T-helper 9 cell (primary cell): Measurements from ENCODE around the gene PRKD3.
A peak's percentile ranks its signal among the peaks of the same experiment; 100 is the strongest.

Source experiments
- DNase-seq: peaks from one replicate; pipeline ENCODE4 v3.0.0-alpha.2; 2020

The PRKD3 gene

DNA sequence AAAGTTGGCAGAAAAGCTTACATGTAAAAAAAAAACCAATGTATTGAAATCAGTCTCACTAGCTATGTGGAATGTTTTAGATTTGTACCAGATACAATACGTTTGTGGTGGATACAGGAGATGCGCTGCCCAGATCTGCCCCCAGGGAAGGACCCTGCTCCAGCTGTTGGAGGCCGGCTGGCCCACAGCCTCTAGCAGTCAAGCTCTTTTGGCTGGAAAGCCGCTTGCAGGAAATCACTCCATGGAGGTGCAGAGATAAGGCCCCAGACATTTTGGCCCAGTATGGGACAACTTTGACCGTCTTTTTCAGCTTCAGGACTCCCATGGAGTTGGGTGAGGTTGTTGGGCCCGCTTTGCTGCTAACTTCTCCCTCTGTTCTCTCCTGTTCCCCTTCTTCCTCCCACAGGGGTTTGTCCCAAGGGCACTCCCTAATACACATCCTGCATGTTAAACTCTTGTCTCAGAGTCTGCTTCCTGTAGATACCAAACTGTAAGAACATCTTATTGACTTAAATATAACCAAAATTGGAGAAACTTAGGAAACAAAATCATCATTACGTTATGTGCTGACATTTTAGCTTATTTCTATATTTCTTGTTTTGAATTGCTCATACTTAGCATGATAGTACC is 18.1 kb upstream of the PRKD3 start:
- DNase-seq: no peak

DNA sequence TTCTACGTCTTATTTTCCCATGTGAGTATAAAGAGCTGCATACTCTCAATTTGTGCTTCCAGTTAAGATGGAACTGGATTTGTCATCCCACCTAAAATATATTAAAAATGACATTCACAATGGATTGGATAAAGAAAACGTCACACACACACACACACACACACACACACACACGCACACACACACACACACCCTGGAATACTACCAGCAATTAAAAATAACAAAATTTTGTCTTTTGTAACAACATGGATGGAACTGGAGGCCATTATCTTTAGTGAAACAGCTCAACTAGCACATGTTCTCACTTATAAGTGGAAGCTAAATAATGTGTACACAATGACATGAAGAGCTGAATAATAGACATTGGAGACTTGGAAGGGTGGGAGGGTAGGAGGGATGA is 16.0 kb upstream of the PRKD3 start:
- DNase-seq: no peak

DNA sequence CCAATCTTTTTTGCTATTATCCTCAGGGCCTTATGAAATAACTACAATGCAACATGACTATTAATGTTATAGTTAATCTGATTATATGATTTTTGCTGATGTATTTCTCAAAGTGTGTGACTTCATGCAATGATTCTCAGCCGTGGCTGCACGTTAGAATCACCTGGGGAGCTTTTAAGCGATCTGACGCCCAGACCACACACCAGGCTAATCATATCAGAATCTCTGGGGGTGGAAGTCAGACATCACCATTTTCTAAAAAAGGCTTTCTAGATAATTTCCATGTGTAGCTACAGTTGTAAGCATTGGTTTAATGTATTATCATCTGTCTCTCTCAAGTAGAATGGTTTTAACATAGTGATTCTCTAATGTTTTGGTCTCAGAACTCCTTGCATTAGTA is 14.3 kb upstream of the PRKD3 start:
- no peak for DNase-seq

DNA sequence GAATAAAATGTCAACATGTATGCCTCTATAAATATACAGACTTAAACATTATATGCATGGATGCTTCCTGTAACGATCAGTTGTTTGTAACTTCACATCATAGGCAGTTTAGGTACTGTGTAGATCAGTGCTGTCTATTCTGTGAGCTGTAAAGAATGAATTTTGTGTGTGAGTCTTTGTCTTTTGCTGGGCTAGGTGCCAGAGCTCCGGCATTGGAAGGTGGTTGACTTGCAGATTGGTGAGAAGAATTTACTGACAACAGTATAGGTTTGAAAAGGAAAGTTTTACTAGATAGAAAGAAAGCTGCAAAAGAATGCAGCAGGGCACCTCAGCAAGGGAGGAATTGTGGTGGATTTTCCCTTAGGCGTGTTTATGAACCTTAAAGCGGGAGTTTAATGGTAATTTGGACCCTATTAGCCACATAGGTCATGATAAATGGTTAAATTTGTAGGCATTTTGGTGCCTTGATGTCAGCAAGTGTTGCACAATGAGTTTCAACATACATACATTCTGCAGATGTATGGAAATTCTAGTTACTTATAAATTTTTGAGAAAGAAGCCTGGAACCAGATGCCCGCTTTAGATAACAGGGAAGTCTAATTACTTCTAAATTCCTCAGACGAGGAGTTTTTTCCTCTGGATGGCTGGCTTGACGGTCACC is 13.1 kb upstream of the PRKD3 start:
- no peak for DNase-seq

DNA sequence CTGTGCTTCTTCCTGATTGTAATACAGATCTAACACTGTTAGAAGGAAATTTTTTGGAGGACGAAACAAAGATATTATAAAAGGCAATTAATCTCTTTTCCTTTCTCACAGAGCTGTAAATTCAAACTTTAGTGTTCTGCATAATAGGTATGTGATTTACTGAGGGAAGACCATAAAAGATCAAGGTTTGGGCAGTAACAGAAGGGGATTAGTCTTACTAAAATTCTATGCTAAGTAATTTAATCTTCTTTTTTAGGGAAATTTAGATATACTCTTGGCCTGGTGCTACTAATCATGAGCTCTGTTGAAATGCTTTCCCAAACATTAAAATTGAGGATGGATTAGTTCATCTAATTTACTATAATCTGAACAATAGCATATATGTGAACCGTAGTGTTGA is 11.0 kb upstream of the PRKD3 start:
- DNase-seq: no peak

DNA sequence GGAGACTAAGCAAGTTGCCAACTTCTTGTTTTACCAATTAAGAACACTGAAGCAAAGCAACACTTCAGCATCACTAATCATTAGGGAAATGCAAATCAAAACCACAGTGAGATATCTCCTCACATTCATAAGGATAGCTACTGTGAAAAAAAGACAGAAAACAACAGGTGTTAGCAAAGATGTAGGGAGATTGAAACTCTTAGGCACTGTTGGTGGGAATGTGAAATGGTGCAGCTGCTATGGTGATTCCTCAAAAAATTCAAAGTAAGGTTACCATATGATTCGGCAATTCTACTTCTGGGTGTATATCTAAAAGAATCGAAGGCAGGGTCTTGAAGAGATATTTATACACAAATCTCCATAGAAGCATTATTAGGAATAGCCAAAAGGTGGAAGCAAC is 8.6 kb upstream of the PRKD3 start:
- no peak for DNase-seq

DNA sequence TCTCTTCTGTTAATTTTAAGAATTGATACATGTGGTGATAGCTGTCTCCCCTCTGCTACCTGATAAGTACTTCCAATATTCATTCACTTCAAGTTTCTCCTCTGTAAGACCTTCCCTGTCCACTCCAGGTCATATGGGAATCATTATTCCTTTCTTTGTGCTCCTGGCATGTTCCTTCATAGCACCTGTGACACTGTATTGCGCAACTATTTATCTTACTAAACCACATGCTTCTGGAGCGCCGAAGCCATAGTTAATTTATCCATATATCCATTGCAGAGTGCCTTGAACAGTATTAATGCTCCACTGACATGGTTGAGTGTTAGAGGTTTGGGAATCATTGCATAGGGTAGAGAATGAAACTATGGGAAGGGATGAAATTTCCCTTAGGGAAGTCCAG is 7.9 kb upstream of the PRKD3 start:
- no peak for DNase-seq

DNA sequence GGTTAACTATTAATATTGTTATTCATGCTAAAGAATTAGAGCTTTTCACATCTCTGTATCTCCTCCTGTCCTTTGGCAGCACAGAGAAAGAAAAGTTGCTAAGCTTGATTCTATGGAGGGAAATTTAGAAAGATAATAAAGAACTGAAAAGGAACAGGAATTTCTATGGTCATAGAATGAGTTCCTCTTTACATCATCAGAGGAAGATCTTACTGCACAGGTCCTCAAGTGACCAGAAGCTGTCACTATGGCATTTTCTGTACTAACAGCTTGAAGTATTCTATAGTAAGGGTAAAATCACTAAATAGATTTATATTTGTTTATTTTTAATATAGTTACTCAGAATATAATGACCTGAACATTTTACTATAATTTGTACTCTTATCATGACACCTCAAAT is 6.0 kb upstream of the PRKD3 start:
- DNase-seq: no peak

DNA sequence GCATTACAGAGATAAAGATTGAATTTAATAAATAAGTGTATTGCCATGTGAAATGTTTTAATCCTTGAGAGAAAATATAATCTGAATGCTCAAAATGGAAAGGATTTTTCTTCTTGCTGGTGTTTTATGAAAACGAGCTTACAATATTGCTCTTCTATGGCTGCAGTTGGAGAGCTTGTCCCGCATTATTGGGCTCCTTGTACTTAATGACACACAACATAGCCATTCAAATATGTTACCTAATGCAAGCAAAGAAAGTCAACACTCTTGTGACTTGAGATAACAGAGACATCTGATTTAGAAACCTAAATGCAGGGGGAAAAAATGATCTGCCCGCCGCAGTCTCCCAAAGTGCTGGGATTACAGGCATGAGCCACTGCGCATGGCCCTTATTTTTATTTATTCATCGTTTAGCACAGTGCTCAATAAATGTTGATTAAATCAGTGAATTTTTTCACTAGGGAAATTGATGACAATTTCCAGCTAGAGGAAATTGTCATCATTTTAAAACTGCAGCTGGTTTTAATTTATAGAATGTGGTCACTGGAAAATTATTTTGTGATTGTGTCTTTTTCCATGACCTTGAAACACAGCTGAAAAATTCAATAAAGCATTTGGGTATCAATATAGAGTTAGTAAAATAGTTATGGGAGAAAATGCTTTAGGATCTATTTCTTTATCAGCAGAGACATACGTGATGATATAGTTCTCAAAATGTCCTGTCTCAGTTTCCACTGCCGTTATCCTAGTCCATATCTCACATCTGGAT is 2.4 kb upstream of the PRKD3 start:
- no peak for DNase-seq

DNA sequence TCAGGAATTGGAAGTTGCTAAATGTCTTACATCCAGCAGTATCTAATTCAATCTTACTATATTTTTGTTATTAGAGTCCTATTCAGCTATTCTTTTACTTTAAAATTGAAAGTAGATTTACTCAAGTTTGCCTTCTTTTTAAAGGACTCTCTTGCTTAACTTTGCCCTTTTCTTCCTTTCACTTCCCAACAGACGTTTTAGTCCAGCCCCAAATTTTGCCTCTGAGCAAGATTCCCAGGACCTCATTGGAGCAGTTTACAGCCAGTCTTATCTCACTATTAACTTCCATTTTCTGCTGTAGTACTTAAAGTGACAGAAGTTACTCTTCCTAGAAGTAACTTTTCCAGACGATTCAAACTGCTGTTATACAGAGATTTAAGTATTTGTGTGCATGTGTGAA is 1.7 kb upstream of the PRKD3 start:
- no peak for DNase-seq

DNA sequence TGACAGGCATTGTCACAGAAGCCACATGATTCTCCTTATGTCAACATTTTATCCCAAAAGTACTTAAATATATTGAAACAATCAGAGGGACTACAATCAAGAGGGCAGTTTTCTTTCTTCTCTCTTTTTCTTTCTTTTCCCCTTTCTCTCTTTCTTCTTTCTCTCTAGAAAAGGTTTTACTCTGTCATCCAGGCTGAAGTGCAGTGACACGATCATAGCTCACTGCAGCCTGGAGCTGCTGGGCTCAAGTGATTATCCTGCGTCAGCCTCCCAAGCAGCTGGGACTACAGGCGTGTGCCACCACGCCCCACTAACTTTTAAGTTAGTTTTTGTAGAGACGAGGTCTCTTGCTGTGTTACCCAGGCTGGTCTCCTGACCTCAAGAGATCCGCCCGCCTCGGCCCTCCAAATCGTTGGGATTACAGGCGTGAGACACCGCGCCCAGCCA is 1.0 kb upstream of the PRKD3 start:
- no peak for DNase-seq

DNA sequence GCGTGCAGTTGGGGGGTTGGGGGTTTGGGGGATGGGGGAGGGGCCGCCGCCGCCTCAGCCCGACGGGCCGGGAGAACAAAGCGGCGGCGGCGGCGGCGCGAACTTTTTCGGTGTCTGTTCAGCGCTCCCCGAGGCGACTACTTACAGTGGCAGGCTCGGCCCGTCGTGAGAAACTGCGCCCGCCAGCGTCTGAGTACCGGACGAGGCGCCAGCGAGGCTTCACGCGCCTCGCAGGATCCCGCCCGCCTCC is 172 bp downstream of the PRKD3 start:
- peak; percentile 59 for DNase-seq

DNA sequence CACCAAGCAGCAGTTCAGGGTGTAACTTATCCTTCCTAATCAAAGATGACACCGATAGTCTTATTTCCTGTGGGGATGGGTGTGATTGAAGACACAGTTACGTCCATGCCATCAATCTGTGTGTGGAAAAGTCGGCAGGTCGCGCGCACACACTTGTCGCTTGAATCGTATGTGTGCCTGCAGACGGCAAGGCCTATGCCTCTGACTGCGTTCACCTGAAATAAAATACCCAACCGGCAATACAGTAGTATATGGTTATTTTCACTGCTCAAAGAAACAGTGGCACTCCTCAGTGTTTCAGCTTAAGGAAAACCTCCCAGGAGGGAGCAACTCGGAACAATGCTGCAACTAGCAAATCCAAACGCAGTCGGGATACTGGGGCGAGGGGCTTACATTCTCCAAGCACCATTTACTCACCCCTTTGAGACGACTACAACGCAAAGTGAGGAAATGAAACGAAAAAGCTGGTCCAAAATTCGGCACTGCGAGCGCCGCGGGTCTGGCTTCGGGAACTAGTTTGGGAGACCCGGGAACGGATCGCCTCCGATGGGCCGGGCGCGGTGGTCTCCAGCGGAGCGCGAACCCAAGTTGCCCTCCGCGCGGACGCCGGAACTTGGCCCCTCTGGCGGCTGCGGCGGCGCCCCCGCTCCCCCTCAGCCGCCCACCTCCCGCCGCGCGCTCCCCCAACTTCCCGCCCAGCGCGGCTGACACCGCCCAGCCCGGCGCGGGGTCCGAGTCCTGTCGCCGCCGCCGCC is 675 bp downstream of the PRKD3 start:
- peak; percentile 20 for DNase-seq

DNA sequence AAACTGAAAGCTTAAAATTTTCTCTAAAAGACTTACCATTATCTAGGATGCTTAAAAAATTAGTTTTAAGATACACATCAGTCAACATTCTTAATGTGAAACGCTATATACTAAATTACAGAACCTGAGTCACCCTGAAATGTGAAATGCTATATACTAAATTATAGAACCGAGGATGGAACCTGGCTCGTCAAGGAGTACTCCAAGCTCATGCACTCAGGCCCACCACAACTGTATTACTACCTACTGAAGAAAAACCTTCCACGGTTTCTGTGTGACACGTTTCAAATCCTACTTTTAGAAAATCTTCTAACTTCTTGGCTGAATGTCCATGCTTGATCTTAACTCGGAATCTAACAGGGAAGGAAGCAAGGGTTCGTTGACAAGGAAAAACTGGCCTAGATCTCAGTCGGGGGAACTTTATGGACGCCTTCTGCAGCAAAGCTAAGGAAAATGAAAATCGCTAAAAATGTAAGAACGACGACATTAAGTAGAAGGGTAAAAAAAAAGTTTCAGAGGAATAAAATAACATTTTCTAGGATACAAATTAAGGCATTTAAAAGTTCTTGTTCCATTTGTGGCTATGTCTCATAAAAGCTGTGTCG is 1.4 kb downstream of the PRKD3 start:
- no peak for DNase-seq

DNA sequence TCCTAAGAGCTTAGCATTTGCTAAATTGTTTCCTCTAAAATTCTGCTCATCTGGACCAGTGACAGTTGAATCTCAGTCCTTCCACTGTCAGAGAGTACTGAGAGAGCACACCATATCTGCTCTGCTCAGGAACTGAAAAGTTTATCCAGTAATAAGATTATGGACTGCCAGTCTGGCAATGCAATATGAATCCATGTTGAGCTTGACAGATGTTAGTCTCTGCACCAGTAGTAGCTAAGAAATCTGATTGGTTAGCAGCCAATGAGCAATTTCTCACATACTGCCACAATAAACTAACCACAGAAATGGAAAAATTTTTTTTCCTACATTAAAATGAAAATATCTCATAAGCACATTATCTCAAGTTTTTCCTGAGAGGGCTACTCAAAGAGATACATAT is 2.3 kb downstream of the PRKD3 start:
- no peak for DNase-seq

DNA sequence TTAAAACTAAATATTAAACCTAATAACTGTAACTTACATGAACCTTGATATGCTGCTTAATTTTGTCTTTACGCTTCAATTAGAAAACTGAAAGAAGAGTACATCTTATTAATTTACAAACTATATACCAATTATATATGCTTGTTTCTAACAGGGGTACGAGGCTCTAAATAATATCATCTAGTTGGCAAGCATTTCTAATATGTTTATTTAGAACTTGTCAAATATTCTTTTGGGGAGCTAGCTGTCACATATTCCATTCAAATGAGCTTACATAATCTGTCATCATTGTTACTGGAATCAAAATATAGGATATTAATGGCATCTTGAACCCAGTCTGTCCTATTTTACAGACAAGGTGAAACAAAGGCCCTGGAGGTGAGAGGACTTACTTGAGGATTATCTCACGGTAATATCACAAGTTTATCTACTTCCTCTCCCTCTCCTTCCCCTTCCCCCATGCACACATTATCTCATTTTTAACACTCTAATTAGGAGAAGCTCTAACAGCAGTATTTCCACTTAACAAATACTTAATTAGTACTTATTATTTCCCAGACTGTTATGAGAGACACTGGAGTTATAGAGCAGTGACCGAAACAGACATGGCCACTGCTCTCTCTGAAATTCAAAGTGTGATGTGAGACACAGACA is 3.5 kb downstream of the PRKD3 start:
- DNase-seq: no peak

DNA sequence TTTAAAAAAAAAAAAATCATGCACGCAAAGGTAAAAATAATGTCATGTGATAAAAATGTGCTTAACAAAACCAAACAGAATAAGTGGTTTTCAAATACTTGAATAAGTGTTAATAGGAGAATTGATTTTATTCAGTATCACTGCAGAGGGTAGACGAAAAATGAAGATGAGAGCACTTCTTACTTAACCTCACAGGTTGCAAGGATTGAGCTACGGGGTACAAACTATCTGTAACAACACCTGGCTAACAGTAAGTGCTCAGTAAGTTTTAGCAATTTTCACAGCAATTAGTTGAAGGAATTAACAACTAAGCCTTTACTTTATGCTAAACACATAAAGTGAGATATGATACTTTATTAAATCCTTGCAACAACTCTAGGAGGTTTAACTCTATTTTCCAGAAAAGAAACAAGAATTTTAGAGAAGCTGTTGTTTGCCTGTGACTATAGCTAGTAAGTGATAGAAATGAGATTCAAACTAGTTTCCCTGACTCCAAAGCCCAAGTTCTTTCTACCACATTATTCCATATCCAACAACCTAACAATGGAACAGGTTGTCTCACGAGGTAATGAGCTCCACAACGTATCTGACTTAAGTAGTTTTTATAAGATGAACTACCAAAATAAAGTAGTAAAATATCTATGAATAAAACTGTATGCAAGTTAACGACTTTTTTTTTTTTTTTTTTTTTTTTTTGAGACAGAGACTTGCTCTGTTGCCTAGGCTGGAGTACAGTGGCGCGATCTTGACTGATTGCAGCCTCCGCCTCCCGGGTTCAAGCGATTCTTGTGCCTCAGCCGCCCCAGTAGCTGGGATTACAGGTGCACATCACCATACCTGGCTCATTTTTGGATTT is 4.7 kb downstream of the PRKD3 start:
- DNase-seq: no peak

DNA sequence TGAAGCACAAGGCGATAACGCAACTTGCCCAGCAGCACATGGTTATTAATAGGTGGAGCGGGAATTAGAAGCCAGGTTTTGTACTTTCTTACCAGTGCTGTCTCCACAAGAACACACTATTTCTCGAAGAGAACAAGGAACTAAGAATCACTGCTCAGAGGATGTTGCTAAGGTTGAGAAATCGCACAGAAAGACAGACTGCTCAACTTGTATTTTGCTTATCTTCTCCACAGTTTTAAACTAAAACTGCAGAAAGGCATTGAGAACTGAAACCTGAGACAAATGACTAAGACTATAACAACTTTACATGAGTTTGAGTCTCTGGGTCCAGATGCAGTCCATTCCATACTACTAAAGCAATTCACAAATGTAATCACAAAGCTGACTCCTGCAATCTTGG is 6.2 kb downstream of the PRKD3 start:
- DNase-seq: no peak

DNA sequence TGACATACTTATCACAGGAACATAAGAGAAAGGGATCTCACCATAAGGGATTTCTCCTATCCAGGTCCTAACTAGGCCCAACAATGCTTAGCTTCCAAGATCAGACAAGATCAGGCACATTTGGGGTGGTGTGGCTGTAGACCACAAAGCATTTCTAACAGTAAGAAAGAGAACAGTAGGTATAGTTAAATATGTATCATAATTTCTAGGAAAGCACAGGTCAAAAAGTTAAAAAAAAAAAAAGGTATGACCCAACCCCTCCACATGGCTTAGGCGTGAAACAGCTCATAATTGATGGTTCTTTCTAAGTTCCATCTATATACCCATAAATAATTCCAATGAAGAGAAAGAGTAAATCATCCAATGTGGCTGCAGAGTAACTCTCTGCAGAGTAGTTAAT is 6.9 kb downstream of the PRKD3 start:
- no peak for DNase-seq

DNA sequence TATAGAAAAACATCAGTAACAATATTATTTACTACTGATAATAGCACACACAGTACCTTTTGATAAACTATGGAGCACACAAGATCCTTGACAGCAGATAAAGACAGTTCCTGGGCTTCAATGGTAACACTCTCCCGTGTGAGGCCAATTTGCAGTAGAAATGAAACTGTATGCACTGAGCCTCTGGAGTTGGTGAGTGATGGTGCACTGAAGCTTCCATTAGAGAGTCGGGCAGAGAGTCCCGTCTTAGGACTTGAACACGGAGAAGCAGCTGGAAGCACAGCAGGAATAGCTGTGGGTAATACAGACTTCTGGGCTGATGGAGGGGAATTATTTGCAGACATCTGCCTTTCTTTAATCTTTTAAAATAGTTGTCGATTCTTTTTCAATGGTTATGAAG is 8.5 kb downstream of the PRKD3 start:
- DNase-seq: no peak

DNA sequence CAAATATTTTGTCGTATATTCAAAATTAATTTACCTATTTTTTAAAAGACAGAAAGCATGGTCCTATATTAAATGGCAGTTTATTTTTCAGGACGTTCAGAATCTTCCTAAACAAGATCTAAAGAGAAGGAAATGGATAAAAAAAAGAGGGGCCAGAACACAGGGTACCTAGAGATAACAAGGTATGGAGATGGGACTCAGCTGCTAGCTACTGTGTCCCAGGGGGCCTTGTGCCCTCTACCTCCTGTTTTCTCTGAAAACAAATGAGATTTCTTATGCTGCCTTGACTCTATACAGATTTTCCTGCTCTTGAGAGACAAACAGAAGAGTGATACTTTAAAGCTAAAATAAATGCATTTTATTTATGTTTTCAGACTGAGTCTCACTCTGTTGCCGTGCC is 9.3 kb downstream of the PRKD3 start:
- no peak for DNase-seq

DNA sequence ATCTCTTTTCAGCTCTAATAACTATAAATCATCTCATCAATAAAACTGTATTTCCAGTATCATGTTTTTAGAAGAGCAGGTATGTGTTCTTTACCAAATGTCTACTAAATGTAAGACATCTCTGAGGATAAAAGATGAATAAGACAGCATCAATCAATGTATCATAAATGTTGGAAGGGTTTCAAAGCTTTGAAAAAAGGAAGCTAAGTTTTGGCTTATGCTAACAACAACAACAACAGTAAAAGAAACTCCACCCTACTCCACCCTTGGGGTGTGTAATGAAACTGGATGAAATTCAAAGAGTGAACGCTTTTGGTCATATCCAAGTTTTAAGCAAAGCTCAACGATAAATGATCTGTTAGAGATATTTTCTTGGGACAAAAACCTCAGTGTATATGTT is 17.1 kb downstream of the PRKD3 start:
- DNase-seq: no peak
